Activated T-helper 9 cell treated with anti-CD3 and anti-CD28 coated beads, Interleukin-2, amount 50 U/mL, for 16 hours (primary cell): ENCODE data around the gene ARNT2.
"Not testable (repeated sequence)": the region's sequence is repeated elsewhere in the genome, so short reads cannot be mapped to it uniquely, and the experiment has no call there.

ENCODE experiments used
- DNase-seq: peaks from one replicate; pipeline ENCODE4 v3.0.0-alpha.2; 2020; ENCODE audit warnings: low read depth

The ARNT2 gene

DNA sequence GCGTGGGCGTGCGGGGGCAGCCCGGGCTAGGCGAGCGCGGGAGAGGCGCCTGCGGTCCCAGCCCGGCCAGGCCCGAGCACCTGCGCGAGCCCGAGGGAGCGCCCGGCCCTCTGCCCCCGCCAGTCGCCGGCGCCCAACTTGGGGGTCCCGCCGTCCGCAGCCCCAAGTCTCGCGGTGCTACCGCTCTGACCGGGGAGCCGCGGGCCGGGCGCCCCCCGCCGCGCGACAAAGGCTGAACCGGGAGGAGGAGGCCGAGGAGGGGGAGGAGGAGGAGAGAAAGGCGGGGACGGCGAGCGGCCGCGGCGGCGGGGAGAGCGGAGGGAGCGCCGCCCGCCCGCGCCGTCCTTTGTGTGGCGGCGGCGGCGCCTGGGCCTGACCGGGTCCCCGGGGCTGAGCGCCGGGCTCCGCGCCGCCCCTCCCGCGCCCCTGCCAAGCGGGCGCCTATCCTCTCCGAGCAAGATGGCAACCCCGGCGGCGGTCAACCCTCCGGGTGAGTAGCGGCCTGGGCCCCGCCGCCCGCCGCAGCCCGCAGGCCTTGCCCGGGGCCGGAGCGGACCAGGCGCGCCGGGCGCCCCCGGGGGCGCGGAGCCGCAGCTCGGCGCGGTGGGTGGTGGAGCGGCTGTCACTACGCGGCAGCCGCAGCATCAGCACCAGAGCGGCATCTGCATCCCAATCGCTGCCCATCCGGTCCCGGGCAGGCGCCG, at the start of gene ARNT2:
Gene ARNT2 (plus strand): TSS at position 326 of the 704 bp plus-strand sequence. CDS start 134 bp downstream, at position 460.
- DNase-seq: no peak

DNA sequence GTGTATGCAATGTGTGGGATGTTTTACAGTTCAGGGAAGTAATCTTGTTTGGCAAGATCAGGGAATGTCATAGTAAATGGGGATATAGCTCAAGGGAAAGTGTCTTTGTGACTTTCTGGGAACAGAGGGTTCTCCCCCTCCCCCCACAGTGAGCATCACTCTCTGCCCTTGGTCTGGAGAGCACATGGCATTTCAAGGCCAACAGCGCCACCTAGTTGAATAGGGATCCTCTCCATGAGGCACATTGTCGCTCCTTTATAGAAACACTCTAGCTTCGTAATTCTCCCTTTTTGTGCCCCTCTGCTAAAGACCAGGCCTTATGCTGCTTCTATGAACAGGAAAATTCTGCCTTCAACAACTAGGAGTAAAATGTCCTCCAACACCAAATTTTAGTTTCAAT, 37.1 kb upstream of the ARNT2 start:
- no peak for DNase-seq

DNA sequence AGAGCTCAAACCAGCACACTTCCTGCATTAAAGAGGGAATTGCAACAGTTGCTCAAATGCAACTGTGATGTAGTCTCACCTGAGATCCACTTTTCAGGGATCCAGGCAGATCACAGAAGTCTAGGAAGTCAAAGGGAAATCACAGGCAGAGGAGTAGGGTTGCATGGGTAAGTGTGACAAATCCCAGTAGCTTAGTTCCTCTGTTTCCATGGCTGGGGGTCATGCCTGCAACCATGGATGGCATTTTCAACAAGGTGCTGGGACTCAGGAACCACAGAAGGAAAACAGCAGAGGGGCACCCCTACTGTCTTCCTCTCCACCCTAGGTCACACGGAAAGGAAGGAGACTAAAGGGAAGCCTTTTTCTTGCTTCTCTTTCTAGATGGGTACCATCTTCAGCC, 36.5 kb upstream of the ARNT2 start:
- no peak for DNase-seq

DNA sequence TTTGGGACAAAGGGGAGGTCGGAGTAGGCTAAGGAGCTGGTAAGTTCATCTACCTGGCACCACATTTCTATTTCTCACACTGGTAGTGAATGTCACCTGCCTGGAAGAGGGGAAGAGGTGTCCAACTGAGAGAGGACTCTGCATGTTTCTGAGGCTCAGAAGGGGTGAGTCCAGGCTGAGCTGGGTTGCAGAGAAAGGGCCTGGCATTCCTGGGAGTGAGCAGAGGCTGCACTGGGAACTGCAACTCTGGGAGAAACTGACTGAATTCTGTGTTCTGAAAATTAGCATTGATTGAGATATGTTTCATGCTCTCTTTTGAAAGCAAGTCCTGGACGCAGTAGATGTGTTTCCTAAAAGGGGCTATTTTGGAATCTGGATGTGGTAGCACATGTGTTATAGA, 32.3 kb upstream of the ARNT2 start:
- no peak for DNase-seq

DNA sequence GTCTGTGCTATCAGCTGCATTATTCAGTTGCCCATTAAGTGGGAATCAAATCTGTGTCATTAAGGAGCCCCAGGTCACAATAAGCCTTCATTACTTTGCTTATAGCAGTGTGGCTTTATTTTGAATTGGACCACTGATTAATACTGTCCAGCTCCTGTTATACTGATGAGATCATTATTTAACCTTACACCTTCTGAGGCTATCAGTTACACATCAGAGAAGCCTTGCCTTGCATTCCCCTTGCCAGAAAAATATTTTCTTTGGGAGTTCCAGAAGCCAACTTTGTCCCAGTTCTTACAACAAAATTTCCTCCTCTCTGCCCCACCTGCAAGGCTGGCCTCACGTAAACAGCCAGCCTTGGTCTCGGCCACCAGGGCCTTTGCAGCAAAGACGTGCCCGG, 29.7 kb upstream of the ARNT2 start:
- DNase-seq: no peak

DNA sequence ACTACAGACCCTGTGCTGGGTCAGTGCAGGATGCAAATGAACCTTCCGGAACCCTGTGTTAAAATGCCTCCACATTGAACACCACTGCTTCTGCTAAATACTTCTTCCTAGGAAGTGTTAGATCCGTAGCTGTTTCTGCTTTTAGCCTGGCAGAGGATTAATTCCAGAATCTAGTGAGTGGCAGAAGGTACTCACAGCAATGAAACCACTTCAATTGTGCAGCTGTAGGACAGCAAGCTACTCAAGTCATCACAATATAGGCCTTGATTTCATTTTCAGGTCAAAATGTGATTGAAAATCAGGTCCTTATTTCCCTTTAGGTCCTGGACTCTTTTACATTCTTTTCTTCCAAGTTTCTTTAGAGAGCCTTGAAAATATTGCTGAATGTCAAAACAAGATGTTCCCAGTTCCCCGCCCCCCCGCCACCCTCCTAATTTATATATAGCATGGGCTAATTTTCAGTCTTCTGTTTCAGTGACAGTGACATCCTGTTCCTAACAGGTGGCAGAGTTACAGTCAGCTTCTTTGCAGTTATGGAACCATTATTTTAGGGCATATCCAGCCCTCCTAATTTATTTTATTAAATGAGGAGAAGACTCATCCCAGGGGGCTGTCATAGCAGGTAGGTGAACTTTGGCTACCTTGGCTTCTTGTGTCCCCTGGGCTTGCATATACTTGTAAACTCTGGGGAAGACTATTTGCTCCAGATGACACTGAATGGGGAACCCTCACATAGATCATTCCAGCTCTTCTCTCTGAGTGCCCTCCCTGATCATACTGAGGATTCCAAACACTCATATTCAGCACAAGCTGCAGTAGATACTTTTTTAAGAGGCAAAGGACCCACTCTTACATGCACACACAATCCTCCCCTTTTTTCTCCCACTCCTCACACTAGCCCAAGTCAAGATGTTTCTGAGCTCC, 28.0 kb upstream of the ARNT2 start:
- no peak for DNase-seq

DNA sequence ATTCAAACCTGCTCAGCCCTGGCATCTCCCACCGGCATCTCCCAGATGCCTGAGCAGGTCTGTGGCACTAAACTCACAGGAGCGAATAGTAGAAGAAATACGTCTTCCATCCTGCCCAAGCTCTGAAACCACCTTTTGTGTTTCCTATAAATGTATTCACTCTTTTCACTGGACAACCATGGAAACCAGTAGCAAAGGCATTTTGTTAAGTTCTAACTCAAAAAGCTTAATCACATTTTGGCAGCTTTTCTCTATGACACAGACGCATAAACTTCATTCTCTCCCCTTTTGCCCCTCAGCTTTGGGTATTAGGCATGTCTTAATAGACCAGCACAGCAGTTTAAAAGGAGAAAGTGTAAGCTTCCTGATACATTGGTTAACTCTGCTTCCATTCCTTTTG, 24.5 kb upstream of the ARNT2 start:
- no peak for DNase-seq

DNA sequence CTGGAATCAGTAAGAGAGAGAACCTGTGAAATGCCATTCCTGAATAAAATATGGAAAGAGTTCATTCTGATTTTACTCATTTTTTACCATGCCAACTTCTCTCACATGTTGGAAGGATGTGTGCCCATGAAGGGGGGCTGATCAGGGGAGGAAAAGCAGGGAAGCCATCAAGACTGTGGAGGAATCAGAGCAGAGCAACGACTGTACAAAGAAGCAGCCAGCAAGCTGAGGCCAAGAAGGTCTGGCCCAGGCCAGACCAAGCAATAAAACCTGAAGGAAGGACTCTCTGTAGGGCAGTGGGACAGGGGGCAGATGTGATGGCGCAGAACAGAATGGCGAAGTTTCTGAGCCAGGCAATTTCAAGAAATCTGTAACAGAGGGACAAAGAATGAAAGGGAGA, 24.0 kb upstream of the ARNT2 start:
- no peak for DNase-seq

DNA sequence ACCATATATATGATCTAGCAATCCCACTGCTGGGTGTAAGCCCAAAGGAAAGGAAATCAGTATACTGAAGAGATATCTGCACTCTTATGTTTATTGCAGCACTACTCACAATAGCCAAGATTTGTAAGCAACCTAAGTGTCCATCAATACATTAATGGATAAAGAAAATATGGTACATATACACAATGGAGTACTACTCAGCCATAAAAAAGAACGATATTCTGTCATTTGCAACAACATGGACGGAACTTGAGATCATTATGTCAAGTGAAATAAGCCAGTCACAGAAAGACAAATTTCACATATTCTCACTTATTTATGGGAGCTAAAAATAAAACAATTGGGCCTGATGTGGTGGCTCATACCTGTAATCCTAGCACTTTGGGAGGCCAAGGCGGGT, 21.9 kb upstream of the ARNT2 start:
- no peak for DNase-seq

DNA sequence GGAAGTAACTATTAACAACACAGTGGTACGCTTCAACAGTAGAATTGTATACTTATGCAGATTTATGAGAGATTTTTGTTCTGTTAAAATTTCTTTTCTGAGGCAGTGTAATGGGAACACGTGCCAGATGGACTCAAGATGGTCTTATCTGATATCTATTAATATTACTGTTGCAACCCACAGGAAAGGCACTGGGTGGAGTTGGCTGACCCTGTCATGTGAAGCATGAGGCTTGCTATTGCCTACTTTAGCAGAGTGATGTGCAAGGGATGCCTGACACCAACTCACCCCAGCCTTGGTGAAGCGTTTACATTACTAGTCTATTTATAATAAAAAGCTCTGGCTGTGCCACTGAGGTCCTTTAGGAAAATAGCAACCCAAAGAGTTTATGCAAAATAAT, 19.8 kb upstream of the ARNT2 start:
- DNase-seq: no peak

DNA sequence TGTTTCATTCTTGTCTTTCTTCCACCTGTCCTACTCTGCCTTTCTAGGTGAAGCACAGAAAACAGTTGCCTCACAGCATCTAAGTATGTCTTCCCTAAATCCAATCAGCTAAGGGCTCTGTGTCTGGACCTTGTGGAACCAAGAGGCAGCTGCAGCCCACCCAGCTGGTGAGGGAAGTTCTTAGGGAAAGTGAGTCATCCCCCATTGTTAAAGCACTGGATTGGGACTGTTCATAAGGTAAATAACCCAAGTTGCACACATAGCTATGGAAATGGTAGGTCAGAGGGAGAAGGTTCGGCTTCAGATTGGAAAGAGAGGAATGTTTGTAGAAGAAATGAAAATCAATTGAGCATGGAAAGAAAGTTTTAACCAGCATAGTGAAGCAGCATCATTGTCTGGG, 18.0 kb upstream of the ARNT2 start:
- DNase-seq: no peak

DNA sequence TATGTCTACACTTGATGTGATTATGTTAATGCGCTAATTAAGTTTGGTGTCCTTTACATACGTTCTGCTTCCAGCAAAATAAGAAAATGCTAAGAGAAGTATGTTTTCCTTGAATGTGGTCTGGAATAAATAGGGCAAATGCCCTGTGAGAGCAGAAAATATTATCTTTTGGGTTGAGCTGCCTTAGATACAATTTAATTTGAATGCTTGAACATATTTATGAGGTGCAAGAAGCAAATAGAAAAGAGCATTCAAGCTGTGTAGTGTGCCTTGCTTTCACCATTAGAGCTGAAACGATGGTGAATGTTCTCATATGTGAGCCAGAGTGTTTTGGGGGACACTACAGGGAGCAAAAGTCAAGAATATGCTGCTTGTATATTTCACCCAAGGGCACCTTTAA, 15.9 kb upstream of the ARNT2 start:
- no peak for DNase-seq

DNA sequence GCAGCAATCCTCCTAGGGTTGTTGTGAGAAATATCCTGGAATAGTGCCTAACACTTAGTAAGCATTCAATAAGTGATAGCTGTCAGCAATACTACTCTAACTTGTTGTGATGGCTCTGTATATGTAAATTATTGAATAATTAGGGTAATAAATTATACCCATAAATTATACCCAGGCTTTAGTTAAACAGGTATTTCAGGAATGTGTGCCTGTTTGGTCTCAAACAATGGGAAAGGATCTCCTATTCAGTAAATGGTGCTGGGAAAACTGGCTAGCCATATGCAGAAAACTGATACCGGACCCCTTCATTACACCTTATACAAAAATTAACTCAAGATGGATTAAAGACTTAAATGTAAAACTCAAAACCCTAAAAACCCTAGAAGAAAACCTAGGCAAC, 14.8 kb upstream of the ARNT2 start:
- no peak for DNase-seq

DNA sequence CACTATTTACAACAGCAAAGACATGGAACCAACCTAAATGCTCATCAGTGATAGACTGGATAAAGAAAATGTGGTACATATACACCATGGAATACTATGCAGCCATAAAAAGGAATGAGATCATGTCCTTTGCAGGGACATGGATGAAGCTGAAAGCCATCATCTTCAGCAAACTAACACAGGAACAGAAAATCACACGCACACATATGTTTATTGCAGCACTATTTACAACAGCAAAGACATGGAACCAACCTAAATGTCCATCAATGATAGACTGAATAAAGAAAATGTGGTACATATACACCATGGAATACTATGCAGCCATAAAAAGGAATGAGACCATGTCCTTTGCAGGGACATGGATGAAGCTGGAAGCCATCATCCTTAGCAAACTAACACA, 13.2 kb upstream of the ARNT2 start:
- not testable (repeated sequence) for DNase-seq

DNA sequence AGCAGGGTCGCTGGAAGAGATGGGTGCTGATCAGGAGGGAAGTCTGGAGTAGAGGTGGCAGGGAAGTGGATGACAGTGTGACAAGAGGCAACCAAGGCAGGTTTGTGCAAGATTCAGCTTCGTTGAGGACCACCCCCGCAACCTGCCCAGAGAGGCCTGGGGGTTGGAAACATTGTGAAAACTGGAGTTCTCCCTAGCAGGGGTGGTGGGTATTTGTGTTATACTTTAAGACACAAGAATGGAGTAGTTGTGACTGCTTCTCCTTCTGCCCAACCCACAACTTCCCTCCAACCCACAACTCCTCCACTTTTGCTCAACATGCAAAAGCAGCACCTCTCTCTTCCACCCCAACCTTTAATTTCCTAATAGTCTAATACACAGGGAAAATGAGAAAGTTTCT, 8.6 kb upstream of the ARNT2 start:
- DNase-seq: no peak

DNA sequence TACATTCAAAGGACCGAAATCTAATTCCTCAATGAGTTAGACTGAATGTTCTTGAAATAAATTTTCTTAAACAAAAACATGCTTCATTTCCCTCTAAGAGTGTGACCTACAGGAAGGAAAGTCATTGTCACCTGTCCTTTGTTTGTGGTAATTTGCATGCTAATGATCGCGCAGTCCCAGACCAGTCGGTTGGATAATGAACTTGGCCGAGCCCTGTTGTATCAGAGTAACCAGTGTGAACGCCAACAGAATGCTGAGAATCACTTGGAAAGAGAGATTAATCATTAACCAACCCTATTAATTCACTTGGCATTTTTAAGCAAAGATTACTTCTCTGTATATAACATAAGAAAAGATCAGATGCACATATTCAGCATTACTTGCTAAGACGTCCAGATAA, 8.1 kb upstream of the ARNT2 start:
- DNase-seq: no peak

DNA sequence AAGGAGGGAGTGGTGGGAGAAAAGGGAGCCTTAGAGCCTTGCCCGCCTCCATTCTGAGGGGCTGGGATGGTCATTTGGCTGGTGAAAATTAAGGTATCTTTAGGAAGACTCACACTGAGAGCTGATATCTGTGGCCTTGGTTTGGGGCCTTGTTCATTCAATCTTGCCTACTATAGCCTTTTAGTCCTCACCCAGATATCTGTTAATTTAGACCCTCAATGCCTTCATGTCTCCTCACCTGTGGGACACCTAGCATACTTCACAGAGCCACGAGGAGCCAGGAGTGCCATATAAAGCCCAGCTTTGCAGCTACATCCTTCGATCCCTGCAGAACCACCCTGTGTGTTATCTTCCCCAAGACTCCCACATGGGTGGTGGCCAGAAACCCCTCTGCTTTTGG, 4.7 kb upstream of the ARNT2 start:
- no peak for DNase-seq

DNA sequence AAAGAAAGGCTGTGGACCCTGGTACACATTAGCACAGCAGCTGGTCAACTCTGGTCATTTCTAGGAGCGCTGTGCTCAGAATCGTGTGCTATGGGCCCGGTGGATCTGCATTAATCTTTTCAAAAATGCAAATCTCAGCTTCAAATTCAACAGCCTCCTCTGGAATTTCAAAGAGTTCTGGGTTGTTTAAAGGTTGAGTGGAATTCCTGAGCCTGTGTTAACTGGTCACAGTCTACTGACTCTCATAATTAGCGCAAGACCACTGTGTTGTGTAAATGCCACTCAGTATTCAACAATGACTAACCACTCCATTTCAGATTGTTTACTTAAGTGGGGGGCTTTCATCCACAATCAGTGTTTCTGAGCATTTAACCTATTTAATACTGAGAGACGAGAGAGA, 2.7 kb upstream of the ARNT2 start:
- no peak for DNase-seq

DNA sequence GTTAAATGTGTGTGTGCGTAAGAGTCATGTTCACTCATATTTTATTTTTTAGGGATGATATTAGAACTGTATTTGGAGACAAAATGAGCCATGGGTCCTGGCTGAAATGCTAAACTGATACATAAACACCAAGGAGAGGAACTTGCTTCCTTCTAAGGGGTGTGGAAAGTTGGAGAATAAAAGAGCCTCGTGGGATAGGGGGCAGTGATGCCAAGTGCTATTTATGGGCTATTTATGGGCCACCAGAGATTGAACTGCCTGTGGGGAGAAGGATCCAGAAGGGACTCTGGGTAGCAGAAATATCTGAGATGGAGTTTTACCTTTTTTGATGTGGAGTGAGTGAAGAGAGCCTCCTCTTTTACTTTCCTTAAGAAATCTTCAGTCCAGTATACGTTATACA, 1.8 kb upstream of the ARNT2 start:
- no peak for DNase-seq

DNA sequence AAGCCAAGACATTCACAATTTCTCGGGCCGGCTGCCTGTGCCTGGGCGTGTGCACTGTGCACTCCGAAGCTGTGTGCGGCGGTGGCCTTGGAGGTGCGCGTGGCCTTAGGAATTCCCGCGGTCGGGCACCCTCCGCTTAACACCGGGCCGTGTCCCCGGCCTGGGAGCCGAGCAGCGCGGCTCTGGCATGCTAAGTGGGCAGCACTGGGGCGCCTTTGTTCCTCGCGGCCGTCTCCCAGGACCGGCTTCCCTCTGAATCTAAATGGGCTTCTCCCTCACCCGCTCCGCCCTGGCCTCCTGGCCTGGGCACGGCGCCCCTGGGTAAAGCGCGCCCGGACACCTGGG, 498 bp upstream of the ARNT2 start:
- no peak for DNase-seq

DNA sequence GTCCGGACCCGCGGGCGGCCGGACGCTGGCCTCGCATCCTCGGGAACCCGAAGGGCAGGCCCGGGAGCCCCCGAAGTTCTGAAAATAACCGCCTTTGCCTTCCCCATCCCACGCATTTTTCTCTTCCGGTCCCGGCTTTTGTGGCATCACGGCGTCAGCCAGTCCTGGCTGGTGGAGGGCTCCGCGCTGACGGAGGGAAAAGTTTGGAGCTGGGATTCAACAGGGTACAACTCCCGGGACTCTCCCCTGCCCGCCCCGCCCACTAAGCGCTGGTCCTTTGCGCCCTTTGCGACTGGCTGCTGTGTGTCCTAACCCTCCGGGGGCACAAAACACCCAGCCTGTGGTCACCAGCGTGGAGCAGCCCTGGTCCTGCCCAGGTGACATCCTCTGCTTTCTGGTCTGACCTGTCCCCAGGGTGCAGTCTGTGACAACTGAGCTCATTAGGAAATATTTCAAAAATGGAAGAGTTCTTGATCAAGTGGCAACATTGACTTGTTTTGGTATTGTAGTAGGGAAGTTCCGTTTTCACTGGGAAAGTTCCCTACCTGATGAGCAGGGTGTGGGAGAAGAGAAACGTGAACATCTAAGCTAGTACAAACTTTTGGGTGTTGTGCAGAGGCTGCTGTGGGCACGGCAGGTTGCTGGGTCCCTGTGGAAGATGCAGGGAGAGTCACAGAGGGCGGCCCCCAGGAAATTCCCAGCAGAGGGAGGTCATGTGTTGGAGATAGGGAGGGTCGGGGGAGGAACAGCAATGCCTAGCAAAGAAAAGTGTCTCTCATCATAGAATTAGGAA, 775 bp downstream of the ARNT2 start:
- DNase-seq: no peak

DNA sequence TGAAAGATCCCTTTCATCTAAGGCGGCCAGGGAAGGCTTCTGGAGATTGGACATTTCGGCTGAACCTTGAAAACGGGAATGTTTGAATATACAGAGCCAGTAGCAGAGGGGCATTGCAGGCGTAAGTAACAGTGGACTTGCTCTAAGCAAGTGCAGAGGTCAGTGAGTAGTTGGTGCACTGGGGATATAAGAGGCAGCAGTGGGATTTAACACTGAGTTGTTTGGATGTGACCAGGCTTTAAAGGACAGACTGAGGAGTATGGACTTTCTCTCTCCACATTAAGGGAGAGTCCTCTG, 1.3 kb downstream of the ARNT2 start:
- no peak for DNase-seq

DNA sequence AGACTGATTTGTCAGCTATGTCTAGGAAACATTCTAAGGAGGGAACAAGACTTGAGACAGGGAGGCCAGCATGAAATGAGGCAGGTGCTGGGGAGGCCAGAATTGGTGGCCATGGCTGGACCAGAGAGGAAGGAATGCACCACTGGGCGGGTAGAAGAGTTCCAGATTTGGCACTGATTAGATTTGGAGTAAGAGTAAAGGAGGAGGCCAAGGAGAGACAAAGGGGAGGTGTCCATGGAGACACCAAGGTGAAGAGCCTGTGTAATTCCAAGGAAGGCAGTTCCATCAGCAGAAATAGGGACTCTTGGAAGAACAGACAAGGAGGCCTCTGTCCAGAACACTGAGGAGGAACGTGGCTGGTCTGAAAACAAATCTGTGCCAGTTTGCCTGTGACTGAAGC, 1.8 kb downstream of the ARNT2 start:
- DNase-seq: no peak
